ENCODE results near the gene ADAMTS14.

DNA sequence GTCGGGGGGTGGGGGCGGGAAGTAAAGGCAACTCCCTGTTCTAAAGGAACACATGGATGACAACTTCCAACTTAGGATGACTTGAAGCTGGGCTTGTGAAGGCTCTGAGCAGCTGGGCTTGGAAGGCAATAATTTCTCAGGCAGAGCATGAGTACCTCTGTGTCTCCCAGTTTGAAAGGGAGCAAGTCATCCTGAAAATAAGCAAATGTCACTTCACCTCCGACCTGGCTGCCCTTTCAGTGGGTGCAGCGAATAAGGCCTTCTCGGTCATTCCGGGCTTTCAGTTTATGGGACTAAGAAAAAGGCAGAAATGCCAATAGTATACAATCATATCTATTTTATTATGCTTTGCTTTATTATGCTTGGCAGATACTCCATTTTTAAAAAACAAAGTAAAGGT is 15.3 kb upstream of the ADAMTS14 start:
- TF ChIP-seq, protein P1, sequence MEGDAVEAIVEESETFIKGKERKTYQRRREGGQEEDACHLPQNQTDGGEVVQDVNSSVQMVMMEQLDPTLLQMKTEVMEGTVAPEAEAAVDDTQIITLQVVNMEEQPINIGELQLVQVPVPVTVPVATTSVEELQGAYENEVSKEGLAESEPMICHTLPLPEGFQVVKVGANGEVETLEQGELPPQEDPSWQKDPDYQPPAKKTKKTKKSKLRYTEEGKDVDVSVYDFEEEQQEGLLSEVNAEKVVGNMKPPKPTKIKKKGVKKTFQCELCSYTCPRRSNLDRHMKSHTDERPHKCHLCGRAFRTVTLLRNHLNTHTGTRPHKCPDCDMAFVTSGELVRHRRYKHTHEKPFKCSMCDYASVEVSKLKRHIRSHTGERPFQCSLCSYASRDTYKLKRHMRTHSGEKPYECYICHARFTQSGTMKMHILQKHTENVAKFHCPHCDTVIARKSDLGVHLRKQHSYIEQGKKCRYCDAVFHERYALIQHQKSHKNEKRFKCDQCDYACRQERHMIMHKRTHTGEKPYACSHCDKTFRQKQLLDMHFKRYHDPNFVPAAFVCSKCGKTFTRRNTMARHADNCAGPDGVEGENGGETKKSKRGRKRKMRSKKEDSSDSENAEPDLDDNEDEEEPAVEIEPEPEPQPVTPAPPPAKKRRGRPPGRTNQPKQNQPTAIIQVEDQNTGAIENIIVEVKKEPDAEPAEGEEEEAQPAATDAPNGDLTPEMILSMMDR (IDR thresholded peaks at IDR 0.05): no peak
- TF ChIP-seq CREM (CRISPR knock-in tag; IDR thresholded peaks at IDR 0.05): no peak
- TF ChIP-seq ETV6 (CRISPR knock-in tag; IDR thresholded peaks at IDR 0.05): no peak
- TF ChIP-seq, protein P2, sequence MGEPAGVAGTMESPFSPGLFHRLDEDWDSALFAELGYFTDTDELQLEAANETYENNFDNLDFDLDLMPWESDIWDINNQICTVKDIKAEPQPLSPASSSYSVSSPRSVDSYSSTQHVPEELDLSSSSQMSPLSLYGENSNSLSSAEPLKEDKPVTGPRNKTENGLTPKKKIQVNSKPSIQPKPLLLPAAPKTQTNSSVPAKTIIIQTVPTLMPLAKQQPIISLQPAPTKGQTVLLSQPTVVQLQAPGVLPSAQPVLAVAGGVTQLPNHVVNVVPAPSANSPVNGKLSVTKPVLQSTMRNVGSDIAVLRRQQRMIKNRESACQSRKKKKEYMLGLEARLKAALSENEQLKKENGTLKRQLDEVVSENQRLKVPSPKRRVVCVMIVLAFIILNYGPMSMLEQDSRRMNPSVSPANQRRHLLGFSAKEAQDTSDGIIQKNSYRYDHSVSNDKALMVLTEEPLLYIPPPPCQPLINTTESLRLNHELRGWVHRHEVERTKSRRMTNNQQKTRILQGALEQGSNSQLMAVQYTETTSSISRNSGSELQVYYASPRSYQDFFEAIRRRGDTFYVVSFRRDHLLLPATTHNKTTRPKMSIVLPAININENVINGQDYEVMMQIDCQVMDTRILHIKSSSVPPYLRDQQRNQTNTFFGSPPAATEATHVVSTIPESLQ (CRISPR knock-in tag; IDR thresholded peaks at IDR 0.05): no peak
- TF ChIP-seq, protein P3, sequence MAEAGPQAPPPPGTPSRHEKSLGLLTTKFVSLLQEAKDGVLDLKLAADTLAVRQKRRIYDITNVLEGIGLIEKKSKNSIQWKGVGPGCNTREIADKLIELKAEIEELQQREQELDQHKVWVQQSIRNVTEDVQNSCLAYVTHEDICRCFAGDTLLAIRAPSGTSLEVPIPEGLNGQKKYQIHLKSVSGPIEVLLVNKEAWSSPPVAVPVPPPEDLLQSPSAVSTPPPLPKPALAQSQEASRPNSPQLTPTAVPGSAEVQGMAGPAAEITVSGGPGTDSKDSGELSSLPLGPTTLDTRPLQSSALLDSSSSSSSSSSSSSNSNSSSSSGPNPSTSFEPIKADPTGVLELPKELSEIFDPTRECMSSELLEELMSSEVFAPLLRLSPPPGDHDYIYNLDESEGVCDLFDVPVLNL (CRISPR knock-in tag; IDR thresholded peaks at IDR 0.05; ENCODE audit: borderline replicate concordance, low read depth): no peak
- TF ChIP-seq NR2C2 (CRISPR knock-in tag; IDR thresholded peaks at IDR 0.05): no peak
- TF ChIP-seq CBFB (CRISPR knock-in tag; IDR thresholded peaks at IDR 0.05; ENCODE audit: low read depth): no peak
- TF ChIP-seq CREB1 (CRISPR knock-in tag; IDR thresholded peaks at IDR 0.05): no peak
- TF ChIP-seq, protein P4, sequence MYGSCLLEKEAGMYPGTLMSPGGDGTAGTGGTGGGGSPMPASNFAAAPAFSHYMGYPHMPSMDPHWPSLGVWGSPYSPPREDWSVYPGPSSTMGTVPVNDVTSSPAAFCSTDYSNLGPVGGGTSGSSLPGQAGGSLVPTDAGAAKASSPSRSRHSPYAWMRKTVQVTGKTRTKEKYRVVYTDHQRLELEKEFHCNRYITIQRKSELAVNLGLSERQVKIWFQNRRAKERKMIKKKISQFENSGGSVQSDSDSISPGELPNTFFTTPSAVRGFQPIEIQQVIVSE (CRISPR knock-in tag; IDR thresholded peaks at IDR 0.05; ENCODE audit: borderline replicate concordance): no peak
- TF ChIP-seq ESRRA (CRISPR knock-in tag; IDR thresholded peaks at IDR 0.05; ENCODE audit: borderline replicate concordance): no peak
- TF ChIP-seq, protein P5, sequence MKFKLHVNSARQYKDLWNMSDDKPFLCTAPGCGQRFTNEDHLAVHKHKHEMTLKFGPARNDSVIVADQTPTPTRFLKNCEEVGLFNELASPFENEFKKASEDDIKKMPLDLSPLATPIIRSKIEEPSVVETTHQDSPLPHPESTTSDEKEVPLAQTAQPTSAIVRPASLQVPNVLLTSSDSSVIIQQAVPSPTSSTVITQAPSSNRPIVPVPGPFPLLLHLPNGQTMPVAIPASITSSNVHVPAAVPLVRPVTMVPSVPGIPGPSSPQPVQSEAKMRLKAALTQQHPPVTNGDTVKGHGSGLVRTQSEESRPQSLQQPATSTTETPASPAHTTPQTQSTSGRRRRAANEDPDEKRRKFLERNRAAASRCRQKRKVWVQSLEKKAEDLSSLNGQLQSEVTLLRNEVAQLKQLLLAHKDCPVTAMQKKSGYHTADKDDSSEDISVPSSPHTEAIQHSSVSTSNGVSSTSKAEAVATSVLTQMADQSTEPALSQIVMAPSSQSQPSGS (CRISPR knock-in tag; IDR thresholded peaks at IDR 0.05; ENCODE audit: borderline replicate concordance, low read depth): no peak

All from WTC11 (cell line).